ENCODE data around the gene PYCR2. TPM values are rescaled to one million over a fixed set of nuclear protein-coding genes. Genes with fewer than 3 reads are reported as not detected.

Gene PYCR2
- total RNA-seq, 2 donors from 2014 or later, result 50.3 to 57.3 TPM

DNA sequence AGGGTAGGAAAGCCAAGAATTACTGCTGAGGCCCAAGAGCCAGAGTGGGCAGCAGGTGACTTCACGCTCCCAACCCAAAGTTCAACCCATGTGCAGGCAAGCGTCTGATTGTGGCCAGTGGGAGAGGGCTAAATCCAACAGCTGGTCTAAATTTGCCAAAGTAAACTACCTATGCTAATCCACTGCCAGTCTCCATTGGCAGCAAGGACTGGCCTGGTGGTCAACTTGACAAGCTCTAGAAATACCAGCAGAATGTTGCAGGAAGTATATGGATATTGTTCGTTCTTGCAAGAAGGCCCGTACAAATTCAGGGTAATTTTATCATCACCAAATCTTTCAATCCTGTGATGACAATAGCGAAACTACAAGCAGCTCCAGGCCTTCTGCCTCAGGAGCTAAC lies 43.4 kb downstream of the PYCR2 start:
- no peak for DNase-seq (ENCODE audit: low spot score)
- TF ChIP-seq, protein P1, sequence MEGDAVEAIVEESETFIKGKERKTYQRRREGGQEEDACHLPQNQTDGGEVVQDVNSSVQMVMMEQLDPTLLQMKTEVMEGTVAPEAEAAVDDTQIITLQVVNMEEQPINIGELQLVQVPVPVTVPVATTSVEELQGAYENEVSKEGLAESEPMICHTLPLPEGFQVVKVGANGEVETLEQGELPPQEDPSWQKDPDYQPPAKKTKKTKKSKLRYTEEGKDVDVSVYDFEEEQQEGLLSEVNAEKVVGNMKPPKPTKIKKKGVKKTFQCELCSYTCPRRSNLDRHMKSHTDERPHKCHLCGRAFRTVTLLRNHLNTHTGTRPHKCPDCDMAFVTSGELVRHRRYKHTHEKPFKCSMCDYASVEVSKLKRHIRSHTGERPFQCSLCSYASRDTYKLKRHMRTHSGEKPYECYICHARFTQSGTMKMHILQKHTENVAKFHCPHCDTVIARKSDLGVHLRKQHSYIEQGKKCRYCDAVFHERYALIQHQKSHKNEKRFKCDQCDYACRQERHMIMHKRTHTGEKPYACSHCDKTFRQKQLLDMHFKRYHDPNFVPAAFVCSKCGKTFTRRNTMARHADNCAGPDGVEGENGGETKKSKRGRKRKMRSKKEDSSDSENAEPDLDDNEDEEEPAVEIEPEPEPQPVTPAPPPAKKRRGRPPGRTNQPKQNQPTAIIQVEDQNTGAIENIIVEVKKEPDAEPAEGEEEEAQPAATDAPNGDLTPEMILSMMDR (IDR thresholded peaks at IDR 0.05), result no peak
- H3K27me3 ChIP-seq, result no peaks in the 10 kb centered on the region
- H3K4me1 ChIP-seq, result peaks cover 0 to 51% of the 10 kb centered on the region in 2 donors
- peak overlapping the region; percentile 85 to 92 for H3K27ac ChIP-seq
- no peaks in the 10 kb centered on the region for H3K9me3 ChIP-seq
- H3K36me3 ChIP-seq, result peaks cover 2% of the 10 kb centered on the region
- no peak overlapping the region for H3K4me3 ChIP-seq

DNA sequence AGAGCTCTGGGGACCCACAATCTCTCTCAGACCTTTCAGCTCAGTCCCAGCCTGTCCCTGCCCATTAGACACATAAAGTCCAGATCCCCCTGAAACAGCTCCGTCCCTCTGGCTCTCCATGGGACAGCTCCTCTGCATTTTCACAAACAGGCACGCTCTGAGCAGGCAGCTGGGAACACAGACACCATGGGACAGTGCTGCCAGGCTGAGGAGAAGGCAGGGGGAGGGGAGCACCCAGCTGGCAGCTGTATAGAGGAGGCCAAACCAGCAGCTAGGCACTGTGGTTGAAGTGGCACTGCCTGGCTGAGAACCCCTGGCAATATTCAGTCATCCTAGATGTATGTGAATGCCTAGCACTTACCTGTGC lies 43.8 kb downstream of the PYCR2 start:
- Histone ChIP-seq H3K4me3 (no peak overlapping the region), H3K4me1 (peaks cover 0 to 51% of the 10 kb centered on the region in 2 donors), H3K27ac (peak overlapping the region; percentile 85 to 92), H3K27me3 (no peaks in the 10 kb centered on the region), H3K36me3 (peaks cover 6% of the 10 kb centered on the region), H3K9me3 (no peaks in the 10 kb centered on the region)
- no peak for DNase-seq (ENCODE audit: low spot score)
- TF ChIP-seq, protein P1 (IDR thresholded peaks at IDR 0.05), result no peak

GRCh38 chr1:225879521-225880221 lies 44.4 kb downstream of the PYCR2 start:
- H3K9me3 ChIP-seq, result no peaks in the 10 kb centered on the region
- H3K27ac ChIP-seq, result peak overlapping the region; percentile 85 to 92
- DNase-seq (ENCODE audit: low spot score), result no peak
- H3K4me3 ChIP-seq, result no peak overlapping the region
- no peaks in the 10 kb centered on the region for H3K27me3 ChIP-seq
- H3K36me3 ChIP-seq, result peaks cover 11% of the 10 kb centered on the region
- H3K4me1 ChIP-seq, result peaks cover 0 to 51% of the 10 kb centered on the region in 2 donors
- TF ChIP-seq, protein P1 (IDR thresholded peaks at IDR 0.05), result no peak

DNA sequence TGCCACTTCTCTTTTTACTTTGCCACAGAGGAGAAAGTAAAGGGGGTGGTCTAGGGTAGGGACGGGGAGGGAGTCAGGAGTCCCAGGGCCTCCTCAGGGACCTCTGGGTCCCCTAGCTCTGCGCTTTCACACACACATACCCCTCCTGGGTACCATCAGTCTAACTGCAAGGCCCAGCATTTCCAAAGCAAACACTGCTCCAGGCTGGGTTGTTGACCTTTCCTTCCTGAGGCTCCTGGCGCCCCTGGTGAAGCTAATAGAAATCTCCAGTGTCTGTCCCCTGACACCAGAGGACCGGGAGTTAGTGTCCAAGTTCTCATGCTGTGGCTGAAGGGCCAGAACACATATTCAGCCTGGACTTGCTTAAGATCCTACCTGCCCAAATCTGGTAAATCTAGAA lies 45.8 kb downstream of the PYCR2 start:
- TF ChIP-seq, protein P1 (IDR thresholded peaks at IDR 0.05), result no peak
- no peaks in the 10 kb centered on the region for H3K9me3 ChIP-seq
- peaks cover 24% of the 10 kb centered on the region for H3K36me3 ChIP-seq
- DNase-seq (ENCODE audit: low spot score), result no peak
- peak overlapping the region; percentile 68 to 85 for H3K27ac ChIP-seq
- no peak overlapping the region for H3K4me3 ChIP-seq
- peaks cover 0 to 51% of the 10 kb centered on the region in 2 donors for H3K4me1 ChIP-seq
- no peaks in the 10 kb centered on the region for H3K27me3 ChIP-seq

DNA sequence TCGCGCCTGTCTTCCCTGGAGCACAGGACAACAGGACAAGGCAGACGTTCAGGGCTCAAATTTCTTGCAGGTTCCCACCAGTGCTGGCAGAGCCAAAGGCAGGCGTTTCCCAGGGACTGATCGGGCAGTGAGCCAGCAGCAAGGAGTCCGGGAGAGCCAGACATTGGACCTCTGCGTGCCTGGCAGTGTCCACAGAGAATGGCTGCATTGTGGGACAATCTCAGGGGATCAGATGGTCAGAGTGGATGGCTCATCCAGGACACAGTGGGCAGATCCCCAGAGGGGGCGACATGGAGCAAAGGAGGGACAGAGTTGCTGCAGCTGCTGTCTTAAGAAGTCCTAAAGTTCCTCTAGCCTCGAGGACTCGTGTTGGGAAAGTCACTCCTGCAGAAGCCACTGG lies 46.5 kb downstream of the PYCR2 start:
- H3K9me3 ChIP-seq, result no peaks in the 10 kb centered on the region
- H3K27me3 ChIP-seq, result no peaks in the 10 kb centered on the region
- peaks cover 0 to 51% of the 10 kb centered on the region in 2 donors for H3K4me1 ChIP-seq
- peaks cover 28% of the 10 kb centered on the region for H3K36me3 ChIP-seq
- H3K27ac ChIP-seq, result peak overlapping the region; percentile 68 to 85
- DNase-seq (ENCODE audit: low spot score), result peak; percentile 67
- H3K4me3 ChIP-seq, result no peak overlapping the region
- TF ChIP-seq, protein P1 (IDR thresholded peaks at IDR 0.05), result peak; percentile 42 to 59
